Erythroblast (primary cell): ENCODE data around the gene PTPRT.

ENCODE experiments used
- DNase-seq, 2 experiments: peaks; one replicate each; lab custom pipeline; 2025; lab: John Stamatoyannopoulos, UW
- GATA1 ChIP-seq: IDR thresholded peaks from 2 replicates; pipeline ENCODE4 v1.6.1; 2011; ENCODE audit warnings: low read depth, mild to moderate bottlenecking, control low read depth, low read length, moderate library complexity
- POLR2A ChIP-seq: IDR thresholded peaks from 2 replicates; pipeline ENCODE4 v1.6.1; 2011; ENCODE audit warnings: mild to moderate bottlenecking, low read length

Gene PTPRT

DNA sequence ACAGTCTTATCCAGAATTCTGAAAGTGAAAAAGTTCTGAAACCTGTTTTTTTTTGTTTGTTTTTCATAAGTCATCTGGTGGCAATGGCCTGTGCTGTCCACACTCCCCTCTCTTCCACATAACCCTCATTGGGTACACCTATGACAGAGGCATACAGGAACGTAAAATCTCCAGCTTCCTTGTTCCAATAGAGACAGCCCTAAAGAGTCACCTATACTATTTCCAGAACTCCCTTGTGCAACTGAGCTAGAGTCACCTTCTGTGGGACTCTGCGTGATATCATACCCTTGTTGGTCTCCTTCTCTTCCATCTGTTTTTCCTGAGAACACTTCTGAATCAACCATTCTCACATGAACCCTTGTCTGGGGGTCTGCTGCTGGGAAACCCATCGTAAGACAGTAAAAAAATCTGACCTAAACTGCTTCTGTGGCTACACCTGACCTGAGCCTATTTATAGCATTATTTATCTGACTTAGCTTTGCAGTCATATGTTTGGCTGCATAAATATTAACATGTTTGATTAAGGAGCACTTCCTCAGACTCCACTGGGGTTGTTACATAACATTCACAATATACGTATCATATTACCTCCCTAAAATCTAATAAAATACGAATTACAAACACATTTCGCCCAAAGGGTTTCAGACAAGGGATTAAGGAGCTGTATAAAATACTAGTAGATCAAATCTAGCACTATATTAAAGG, 151.9 kb downstream of the PTPRT start:
- no peak for DNase-seq
- TF ChIP-seq POLR2A (no peak), GATA1 (no peak)

DNA sequence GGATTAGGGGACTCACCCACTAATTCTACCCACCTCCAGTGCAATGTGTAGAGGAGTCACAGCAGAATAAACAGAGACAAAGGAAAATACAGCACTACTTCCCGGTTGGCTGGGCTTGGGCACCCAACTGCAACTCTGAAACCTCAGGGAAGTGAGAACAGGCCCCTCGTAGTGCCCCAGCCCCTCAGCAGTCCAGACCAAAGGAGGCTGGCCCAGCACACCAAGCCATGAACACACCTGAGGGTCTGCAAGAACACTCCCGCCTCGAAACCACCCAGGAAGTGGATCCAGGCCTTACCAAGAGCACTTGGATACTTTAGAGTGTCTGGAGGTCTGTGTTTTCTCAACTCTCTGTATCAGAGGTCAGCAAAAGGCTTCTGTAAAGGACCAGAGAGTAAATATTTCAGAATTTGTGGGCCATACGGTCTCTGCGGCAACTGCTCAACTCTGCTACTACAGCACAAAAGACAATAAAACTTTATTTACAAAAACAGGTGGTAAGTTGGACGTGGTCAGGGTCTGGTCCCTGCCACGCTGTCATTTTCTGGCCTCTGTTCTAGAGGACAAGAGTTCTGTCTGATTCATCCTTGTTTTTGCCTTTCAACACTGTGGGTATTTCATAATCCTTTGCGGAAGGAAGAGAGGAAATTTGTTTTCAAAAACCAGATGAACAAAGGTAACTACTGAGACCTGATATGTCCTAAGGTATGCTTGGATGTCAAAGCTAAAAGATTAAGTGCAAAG, 154.6 kb downstream of the PTPRT start:
- TF ChIP-seq GATA1: no peak
- no peak for TF ChIP-seq POLR2A
- no peak for DNase-seq

DNA sequence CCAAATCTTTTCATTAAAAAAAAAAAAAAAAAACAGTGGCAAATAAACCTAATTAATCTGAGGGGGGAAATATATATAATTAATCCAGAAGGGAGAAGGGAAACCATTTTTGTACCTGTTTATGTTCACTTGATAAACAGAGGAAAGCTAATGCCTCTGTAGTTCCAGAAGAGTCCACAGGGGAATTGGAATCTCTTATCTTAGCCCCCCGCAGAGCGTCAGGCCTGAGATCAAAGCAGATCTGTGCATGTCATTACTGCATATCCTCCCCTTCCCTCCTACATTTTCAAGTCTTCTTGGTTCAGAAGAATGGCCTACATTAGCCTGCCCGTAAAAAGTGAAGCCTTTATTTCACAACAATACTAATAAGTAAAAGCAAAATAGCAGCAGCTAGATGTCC, 157.2 kb downstream of the PTPRT start:
- TF ChIP-seq POLR2A (no peak), GATA1 (no peak)
- DNase-seq: no peak

GRCh38 chr20:43029176-43029575, 160.5 kb downstream of the PTPRT start:
- no peak for DNase-seq
- TF ChIP-seq POLR2A (no peak), GATA1 (no peak)

- TF ChIP-seq POLR2A (no peak), GATA1 (no peak)
- no peak for DNase-seq
Observed at GRCh38 chr20:43028470-43028869, 161.2 kb downstream of the PTPRT start.

DNA sequence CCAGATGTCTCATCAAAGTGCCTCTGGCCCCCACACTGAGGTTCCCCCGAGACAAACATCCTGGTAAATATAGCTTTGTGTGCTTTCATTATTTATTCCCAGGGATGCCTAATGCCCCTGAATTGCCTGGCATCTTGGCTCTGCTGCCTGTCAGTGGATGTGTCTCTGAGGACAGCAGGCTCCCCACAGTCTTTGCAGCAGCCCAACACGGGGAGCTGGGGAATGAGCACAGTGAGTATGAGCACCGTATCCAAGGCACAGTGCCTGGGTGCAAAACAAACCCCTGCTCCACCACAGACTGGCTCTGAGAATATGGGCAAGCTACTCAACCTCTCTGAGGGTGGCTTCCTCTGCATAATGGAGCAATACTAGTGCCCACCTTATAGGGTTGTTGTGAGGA, 165.9 kb downstream of the PTPRT start:
- TF ChIP-seq POLR2A (no peak), GATA1 (no peak)
- DNase-seq: no peak

- no peak for TF ChIP-seq POLR2A
- no peak for TF ChIP-seq GATA1
- DNase-seq: no peak
Observed at GRCh38 chr20:43022568-43022967, 167.1 kb downstream of the PTPRT start.

- no peak for TF ChIP-seq GATA1
- no peak for TF ChIP-seq POLR2A
- no peak for DNase-seq
Observed at GRCh38 chr20:43022081-43022480, 167.6 kb downstream of the PTPRT start.

- TF ChIP-seq GATA1 (no peak), POLR2A (no peak)
Observed at GRCh38 chr20:43017241-43018030, 172.3 kb downstream of the PTPRT start.

GRCh38 chr20:43016257-43016656, 173.4 kb downstream of the PTPRT start:
- DNase-seq: no peak
- no peak for TF ChIP-seq POLR2A
- no peak for TF ChIP-seq GATA1

More at GRCh38 chr20:43017241-43018030, 172.3 kb downstream of the PTPRT start:
- no peak for DNase-seq

- TF ChIP-seq GATA1 (no peak), POLR2A (no peak)
- DNase-seq: no peak
Observed at GRCh38 chr20:43015566-43015965, 174.1 kb downstream of the PTPRT start.

DNA sequence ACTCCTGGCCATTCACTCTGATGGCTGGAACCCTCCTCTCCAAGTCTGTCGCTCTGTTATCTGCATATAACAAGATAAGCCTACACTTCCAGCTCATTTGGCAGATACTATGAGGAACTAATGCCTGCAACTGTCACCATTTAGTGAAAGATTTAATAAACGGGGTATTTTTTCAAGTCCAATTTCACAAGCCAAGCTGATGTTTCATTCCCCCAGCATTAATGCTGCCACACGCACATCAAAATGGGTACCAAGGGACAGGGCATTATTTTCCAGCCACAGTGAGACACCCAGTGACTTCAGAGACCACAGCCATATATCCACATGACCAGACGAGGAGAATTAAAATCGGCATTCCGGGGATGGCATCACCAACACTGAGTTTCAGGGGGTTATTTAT, 175.5 kb downstream of the PTPRT start:
- TF ChIP-seq GATA1: no peak
- no peak for TF ChIP-seq POLR2A
- no peak for DNase-seq

GRCh38 chr20:43011491-43011890, 178.2 kb downstream of the PTPRT start:
- TF ChIP-seq GATA1 (no peak), POLR2A (no peak)
- no peak for DNase-seq

DNA sequence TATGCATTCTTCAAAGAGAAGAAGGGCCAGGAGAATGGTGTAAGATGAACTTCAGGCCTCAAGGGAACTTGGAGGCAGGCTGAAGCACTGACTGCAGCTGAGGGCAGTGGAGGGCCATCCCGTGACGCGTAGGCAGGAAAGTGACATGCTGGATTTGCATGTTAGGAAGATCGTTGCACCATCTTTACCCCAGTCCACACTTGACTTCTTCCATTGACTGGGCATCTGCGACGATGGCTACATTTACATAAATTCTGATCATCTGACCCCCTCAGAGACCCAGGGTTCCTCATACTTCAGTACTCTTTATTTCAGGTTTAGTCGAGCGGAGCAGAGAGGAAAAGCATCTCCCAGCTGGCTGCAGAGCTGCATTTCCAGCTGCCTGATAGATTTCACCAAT, 180.2 kb downstream of the PTPRT start:
- DNase-seq: no peak
- no peak for TF ChIP-seq POLR2A
- no peak for TF ChIP-seq GATA1
